Cerebellar nuclear complex (tissue), 1 donor: ENCODE data around the gene CACNB1.
A peak's percentile ranks its signal among the peaks of the same experiment; 100 is the strongest.
"Not testable (repeated sequence)": the region's sequence is repeated elsewhere in the genome, so short reads cannot be mapped to it uniquely, and the experiment has no call there.

Experiments
- DNase-seq, 2 experiments: peaks; one replicate each; lab custom pipeline; 2025; lab: John Stamatoyannopoulos, UW

CACNB1 gene

GRCh38 chr17:39151150-39151942 lies 46.1 kb downstream of the CACNB1 start, which contains the start of gene PLXDC1:
Gene PLXDC1 (minus strand): TSS chr17:39151637. CDS start chr17:39151437, 200 bp downstream.
- DNase-seq: no peak

GRCh38 chr17:39150795-39151149 lies 46.7 kb downstream of the CACNB1 start:
- no peak for DNase-seq

- no peak for DNase-seq
These were observed 47.3 kb downstream of the CACNB1 start for GRCh38 chr17:39150104-39150634.

GRCh38 chr17:39147221-39148185 lies 50.0 kb downstream of the CACNB1 start:
- DNase-seq: no peak

GRCh38 chr17:39146273-39146672 lies 51.2 kb downstream of the CACNB1 start:
- no peak for DNase-seq

- no peak for DNase-seq
These were observed 52.3 kb downstream of the CACNB1 start for GRCh38 chr17:39145143-39145542.

- DNase-seq: peak in 1 of 2 experiments; percentile 72
These were observed 53.0 kb downstream of the CACNB1 start for GRCh38 chr17:39144416-39144840.

- no peak for DNase-seq
These were observed 53.8 kb downstream of the CACNB1 start for GRCh38 chr17:39143552-39144093.

GRCh38 chr17:39141915-39142664 lies 55.4 kb downstream of the CACNB1 start:
- no peak for DNase-seq

- no peak for DNase-seq
These were observed 56.2 kb downstream of the CACNB1 start for GRCh38 chr17:39141294-39141693.

GRCh38 chr17:39139561-39139960 lies 57.9 kb downstream of the CACNB1 start:
- no peak for DNase-seq

GRCh38 chr17:39139161-39139511 lies 58.3 kb downstream of the CACNB1 start:
- DNase-seq: no peak

- no peak for DNase-seq
These were observed 58.9 kb downstream of the CACNB1 start for GRCh38 chr17:39138431-39139160.

- no peak for DNase-seq
These were observed 62.6 kb downstream of the CACNB1 start for GRCh38 chr17:39134878-39135277.

GRCh38 chr17:39132192-39132610 lies 65.3 kb downstream of the CACNB1 start:
- DNase-seq: no peak

GRCh38 chr17:39131616-39132015 lies 65.9 kb downstream of the CACNB1 start:
- DNase-seq: no peak

GRCh38 chr17:39130205-39130604 lies 67.3 kb downstream of the CACNB1 start:
- DNase-seq: no peak

- DNase-seq: not testable (repeated sequence)
These were observed 67.9 kb downstream of the CACNB1 start for GRCh38 chr17:39129544-39129943.

- DNase-seq: no peak
These were observed 71.0 kb downstream of the CACNB1 start for GRCh38 chr17:39126436-39126835.

GRCh38 chr17:39125143-39125875 lies 72.2 kb downstream of the CACNB1 start:
- no peak for DNase-seq
